ENCODE data around the gene SYT17.
A peak's percentile ranks its signal among the peaks of the same experiment; 100 is the strongest.

Gene SYT17

DNA sequence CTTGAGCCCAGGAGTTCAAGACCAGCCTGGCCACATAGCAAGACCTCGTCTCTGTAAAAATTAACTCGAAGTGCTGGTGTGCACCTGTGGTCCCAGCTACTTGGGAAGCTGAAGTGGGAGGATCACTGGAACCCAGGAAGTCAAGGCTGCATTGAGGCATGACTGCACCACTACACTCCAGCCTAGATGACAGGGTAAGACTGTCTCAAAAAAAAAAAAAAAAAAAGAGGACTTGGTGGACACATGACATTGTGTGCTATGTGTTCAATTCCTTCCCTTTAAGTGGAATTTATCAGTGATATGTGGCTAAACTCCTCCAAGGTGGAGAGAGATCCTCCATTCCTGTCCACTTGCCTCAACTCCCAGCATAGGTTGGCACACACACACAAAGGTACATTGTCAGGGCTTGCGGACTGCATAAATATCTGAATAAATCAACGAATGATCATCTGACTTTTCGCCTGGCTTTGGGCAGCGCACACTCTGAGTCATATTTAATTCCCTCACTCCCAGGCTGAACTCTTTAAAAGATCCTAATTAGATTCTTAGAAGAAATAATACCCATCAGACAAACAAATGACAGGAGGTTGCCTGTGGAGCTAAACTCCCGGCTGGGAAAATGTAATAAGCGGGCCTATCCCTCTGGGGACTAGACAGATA lies 25.0 kb upstream of the SYT17 start:
- no peaks in the 10 kb centered on the region for H4K20me1 ChIP-seq
- H3K27ac ChIP-seq = no peak overlapping the region
- H3K9me3 ChIP-seq (replicated peaks in 1 of 11) = peaks cover 6 to 8% (median 7%) of the 10 kb centered on the region in 11 experiments; a peak in 19 of 22 replicates
- H3K4me2 ChIP-seq = no peak overlapping the region
- peaks cover 0 to 26% (median 8%) of the 10 kb centered on the region in 10 experiments; a peak in 10 of 20 replicates for H3K4me1 ChIP-seq
- no peak overlapping the region for H3K4me3 ChIP-seq
- no peaks in the 10 kb centered on the region for H3K27me3 ChIP-seq
- TF ChIP-seq Cebpa-rat (IDR thresholded peaks at IDR 0.05) = no peak
- no peak overlapping the region for H3K9ac ChIP-seq
- H3K36me3 ChIP-seq = no peaks in the 10 kb centered on the region

GRCh38 chr16:19143599-19143956 lies 24.5 kb upstream of the SYT17 start:
- H3K4me2 ChIP-seq = no peak overlapping the region
- H3K4me3 ChIP-seq = no peak overlapping the region
- no peaks in the 10 kb centered on the region for H4K20me1 ChIP-seq
- no peak overlapping the region for H3K27ac ChIP-seq
- no peaks in the 10 kb centered on the region for H3K27me3 ChIP-seq
- H3K9me3 ChIP-seq (replicated peaks in 1 of 11) = peaks cover 10 to 13% (median 12%) of the 10 kb centered on the region in 11 experiments; a peak in 19 of 22 replicates
- H3K4me1 ChIP-seq = peaks cover 0 to 23% (median 4%) of the 10 kb centered on the region in 10 experiments; a peak in 10 of 20 replicates
- H3K9ac ChIP-seq = no peak overlapping the region
- H3K36me3 ChIP-seq = no peaks in the 10 kb centered on the region
- TF ChIP-seq Cebpa-rat (IDR thresholded peaks at IDR 0.05) = no peak

GRCh38 chr16:19145010-19145409 lies 23.0 kb upstream of the SYT17 start:
- Histone ChIP-seq H4K20me1 (no peaks in the 10 kb centered on the region), H3K36me3 (no peaks in the 10 kb centered on the region)

GRCh38 chr16:19147126-19147525 lies 20.9 kb upstream of the SYT17 start:
- Histone ChIP-seq H3K27me3 (no peaks in the 10 kb centered on the region), H3K36me3 (no peaks in the 10 kb centered on the region), H4K20me1 (no peaks in the 10 kb centered on the region), H3K4me1 (peaks cover 0 to 30% (median 2%) of the 10 kb centered on the region in 10 experiments; a peak in 7 of 20 replicates), H3K4me2 (no peak overlapping the region), H3K27ac (no peak overlapping the region), H3K9me3 (replicated peaks in 1 of 11) (peaks cover 10 to 20% (median 12%) of the 10 kb centered on the region in 11 experiments; a peak in 19 of 22 replicates), H3K9ac (no peak overlapping the region), H3K4me3 (no peak overlapping the region)
- TF ChIP-seq Cebpa-rat (IDR thresholded peaks at IDR 0.05) = no peak

More at GRCh38 chr16:19145010-19145409, 23.0 kb upstream of the SYT17 start:
- Histone ChIP-seq H3K27ac (no peak overlapping the region), H3K4me1 (peaks cover 0 to 23% (median 2%) of the 10 kb centered on the region in 10 experiments; a peak in 7 of 20 replicates), H3K9ac (no peak overlapping the region), H3K27me3 (no peaks in the 10 kb centered on the region), H3K4me3 (no peak overlapping the region), H3K9me3 (replicated peaks in 1 of 11) (peaks cover 10 to 20% (median 12%) of the 10 kb centered on the region in 11 experiments; a peak in 19 of 22 replicates), H3K4me2 (no peak overlapping the region)
- no peak for TF ChIP-seq Cebpa-rat (IDR thresholded peaks at IDR 0.05)

DNA sequence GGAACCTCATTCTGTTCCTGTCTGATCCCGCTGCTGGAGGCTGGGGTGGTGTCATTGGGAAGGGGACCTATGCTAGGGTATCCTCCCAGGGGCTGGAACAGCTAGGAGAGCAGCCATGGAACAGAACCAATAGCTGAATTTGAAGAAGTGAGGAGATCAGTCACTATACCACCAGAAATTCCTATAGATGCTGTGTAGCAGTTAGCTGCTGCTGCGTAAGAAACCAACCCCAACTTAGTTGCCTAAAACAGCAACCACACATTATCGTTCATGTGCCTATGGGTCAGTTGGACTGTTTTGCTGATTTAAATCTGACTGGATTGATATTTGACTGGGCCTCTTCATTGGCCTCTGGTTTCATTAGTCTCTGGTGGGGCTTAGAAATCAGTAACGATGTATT lies 20.4 kb upstream of the SYT17 start:
- Histone ChIP-seq H3K4me2 (no peak overlapping the region), H3K36me3 (no peaks in the 10 kb centered on the region), H3K4me1 (peaks cover 0 to 30% (median 2%) of the 10 kb centered on the region in 10 experiments; a peak in 7 of 20 replicates), H4K20me1 (no peaks in the 10 kb centered on the region), H3K4me3 (no peak overlapping the region), H3K27ac (no peak overlapping the region), H3K9me3 (replicated peaks in 1 of 11) (peaks cover 10 to 20% (median 12%) of the 10 kb centered on the region in 11 experiments; a peak in 19 of 22 replicates), H3K27me3 (no peaks in the 10 kb centered on the region), H3K9ac (no peak overlapping the region)
- TF ChIP-seq Cebpa-rat (IDR thresholded peaks at IDR 0.05) = no peak

- H3K27ac ChIP-seq = no peak overlapping the region
- no peak overlapping the region for H3K4me2 ChIP-seq
- no peaks in the 10 kb centered on the region for H3K36me3 ChIP-seq
- no peak overlapping the region for H3K9ac ChIP-seq
- H3K4me1 ChIP-seq = peaks cover 0 to 30% (median 2%) of the 10 kb centered on the region in 10 experiments; a peak in 7 of 20 replicates
- no peaks in the 10 kb centered on the region for H4K20me1 ChIP-seq
- H3K27me3 ChIP-seq = no peaks in the 10 kb centered on the region
- no peak for TF ChIP-seq Cebpa-rat (IDR thresholded peaks at IDR 0.05)
- peaks cover 10 to 20% (median 12%) of the 10 kb centered on the region in 11 experiments; a peak in 19 of 22 replicates for H3K9me3 ChIP-seq (replicated peaks in 1 of 11)
- H3K4me3 ChIP-seq = no peak overlapping the region
Measured at GRCh38 chr16:19148189-19148588, 19.9 kb upstream of the SYT17 start.

DNA sequence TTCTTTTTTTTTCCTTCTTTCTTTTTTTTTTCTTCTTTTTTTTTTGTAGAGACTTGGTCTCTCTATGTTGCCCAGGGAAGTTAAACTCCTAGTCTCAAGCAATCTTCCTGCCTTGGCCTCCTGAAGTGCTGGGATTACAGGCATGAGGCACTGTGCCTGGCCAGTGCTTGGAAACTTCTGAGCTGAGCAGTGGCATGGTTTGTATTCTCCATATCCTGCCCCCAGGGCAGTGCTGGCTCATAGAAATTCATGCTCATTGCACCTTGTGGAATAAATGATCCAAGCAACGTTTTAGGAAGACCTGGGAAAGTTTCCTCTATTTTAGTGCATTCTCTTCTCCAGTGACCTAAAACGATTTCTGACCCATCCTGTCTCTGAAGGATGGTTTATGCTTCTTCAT lies 16.7 kb upstream of the SYT17 start:
- Histone ChIP-seq H3K4me1 (peaks cover 0 to 30% (median 2%) of the 10 kb centered on the region in 10 experiments; a peak in 7 of 20 replicates), H4K20me1 (no peaks in the 10 kb centered on the region), H3K27ac (no peak overlapping the region), H3K4me3 (no peak overlapping the region), H3K36me3 (no peaks in the 10 kb centered on the region), H3K9me3 (replicated peaks in 1 of 11) (peaks cover 12 to 32% (median 21%) of the 10 kb centered on the region in 11 experiments; a peak in 21 of 22 replicates), H3K27me3 (no peaks in the 10 kb centered on the region), H3K9ac (no peak overlapping the region), H3K4me2 (no peak overlapping the region)
- TF ChIP-seq Cebpa-rat (IDR thresholded peaks at IDR 0.05) = no peak

- no peak overlapping the region for H3K9ac ChIP-seq
- no peak overlapping the region for H3K4me2 ChIP-seq
- peak in 1 of 11 experiments; percentile 39; a peak in 2 of 22 replicates for TF ChIP-seq Cebpa-rat (IDR thresholded peaks at IDR 0.05)
- H3K4me3 ChIP-seq = no peak overlapping the region
- no peaks in the 10 kb centered on the region for H3K27me3 ChIP-seq
- peaks cover 0 to 30% (median 2%) of the 10 kb centered on the region in 10 experiments; a peak in 7 of 20 replicates for H3K4me1 ChIP-seq
- no peaks in the 10 kb centered on the region for H4K20me1 ChIP-seq
- H3K9me3 ChIP-seq (replicated peaks in 1 of 11) = peaks cover 12 to 36% (median 23%) of the 10 kb centered on the region in 11 experiments; a peak in 21 of 22 replicates
- no peak overlapping the region for H3K27ac ChIP-seq
- no peaks in the 10 kb centered on the region for H3K36me3 ChIP-seq
Measured at GRCh38 chr16:19152042-19152441, 16.0 kb upstream of the SYT17 start.

DNA sequence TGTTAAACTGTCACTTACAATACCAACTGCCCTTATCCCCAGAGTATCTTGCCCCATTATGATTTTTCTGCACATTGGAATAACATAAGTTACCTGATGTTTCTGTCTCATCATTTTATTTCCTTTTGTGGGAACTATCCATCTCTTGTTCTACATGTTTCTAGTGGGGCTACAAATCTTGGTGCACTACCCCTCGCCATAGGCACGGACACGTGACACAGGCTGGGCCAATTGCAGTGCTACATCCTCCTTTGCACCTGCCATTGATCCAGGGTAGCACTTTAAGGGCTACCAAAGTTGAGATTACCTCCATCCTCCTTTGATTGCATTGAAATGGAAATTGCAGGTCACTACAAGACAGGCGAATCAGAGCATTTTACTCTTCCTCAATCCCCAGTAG lies 14.2 kb upstream of the SYT17 start:
- TF ChIP-seq Cebpa-rat (IDR thresholded peaks at IDR 0.05) = no peak
- H3K4me3 ChIP-seq = no peak overlapping the region
- H3K27ac ChIP-seq = no peak overlapping the region
- peaks cover 0 to 24% (median 2%) of the 10 kb centered on the region in 10 experiments; a peak in 7 of 20 replicates for H3K4me1 ChIP-seq
- H3K27me3 ChIP-seq = no peaks in the 10 kb centered on the region
- H3K36me3 ChIP-seq = no peaks in the 10 kb centered on the region
- H3K4me2 ChIP-seq = no peak overlapping the region
- peaks cover 0 to 21% (median 8%) of the 10 kb centered on the region in 11 experiments; a peak in 14 of 22 replicates for H3K9me3 ChIP-seq (replicated peaks in 1 of 11)
- no peaks in the 10 kb centered on the region for H4K20me1 ChIP-seq
- no peak overlapping the region for H3K9ac ChIP-seq
